Breast epithelium (tissue), 3 donors: ENCODE results near the gene SCAF1.

Source experiments
- POLR2A ChIP-seq: fragments of 450-650 bp; IDR thresholded peaks from one replicate; pipeline ENCODE4 v1.6.1; 2016; ENCODE audit warnings: antibody characterized with exemption, mild to moderate bottlenecking, moderate library complexity
- POLR2AphosphoS5 ChIP-seq, 3 donors: sonication (generic); formaldehyde crosslinking; IDR thresholded peaks; one replicate each; pipeline ENCODE4 v1.6.1; 2017; ENCODE audit warnings: antibody characterized with exemption in 3 of 3
- TF ChIP-seq, protein P1 (sequence below), 3 donors: fragments of 450-650 bp; IDR thresholded peaks; one replicate each; pipeline ENCODE4 v1.5.1; 2016 to 2017; ENCODE audit warnings: antibody characterized with exemption in 3 of 3, mild to moderate bottlenecking in 3 of 3, moderate library complexity in 3 of 3

DNA sequence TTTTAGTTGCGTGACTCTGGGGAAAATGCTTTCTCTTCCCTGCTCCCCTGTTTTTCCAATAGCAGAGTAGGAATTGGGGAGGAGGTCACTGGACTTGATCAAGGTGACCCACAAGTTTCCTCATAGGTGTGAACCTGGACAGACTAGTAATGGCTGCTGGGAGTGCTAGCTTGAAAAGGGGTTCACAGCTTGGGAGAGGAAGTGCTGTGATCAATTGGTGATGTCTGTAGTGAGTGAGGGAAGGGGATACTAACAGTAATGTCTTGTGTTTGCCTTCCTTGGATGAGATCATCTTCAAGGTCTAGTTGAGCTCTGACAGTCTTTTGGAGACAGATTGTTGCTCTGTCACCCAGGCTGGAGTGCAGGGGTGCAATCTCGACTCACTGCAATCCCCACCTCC, 25.5 kb downstream of the SCAF1 start:
- TF ChIP-seq, protein P1, sequence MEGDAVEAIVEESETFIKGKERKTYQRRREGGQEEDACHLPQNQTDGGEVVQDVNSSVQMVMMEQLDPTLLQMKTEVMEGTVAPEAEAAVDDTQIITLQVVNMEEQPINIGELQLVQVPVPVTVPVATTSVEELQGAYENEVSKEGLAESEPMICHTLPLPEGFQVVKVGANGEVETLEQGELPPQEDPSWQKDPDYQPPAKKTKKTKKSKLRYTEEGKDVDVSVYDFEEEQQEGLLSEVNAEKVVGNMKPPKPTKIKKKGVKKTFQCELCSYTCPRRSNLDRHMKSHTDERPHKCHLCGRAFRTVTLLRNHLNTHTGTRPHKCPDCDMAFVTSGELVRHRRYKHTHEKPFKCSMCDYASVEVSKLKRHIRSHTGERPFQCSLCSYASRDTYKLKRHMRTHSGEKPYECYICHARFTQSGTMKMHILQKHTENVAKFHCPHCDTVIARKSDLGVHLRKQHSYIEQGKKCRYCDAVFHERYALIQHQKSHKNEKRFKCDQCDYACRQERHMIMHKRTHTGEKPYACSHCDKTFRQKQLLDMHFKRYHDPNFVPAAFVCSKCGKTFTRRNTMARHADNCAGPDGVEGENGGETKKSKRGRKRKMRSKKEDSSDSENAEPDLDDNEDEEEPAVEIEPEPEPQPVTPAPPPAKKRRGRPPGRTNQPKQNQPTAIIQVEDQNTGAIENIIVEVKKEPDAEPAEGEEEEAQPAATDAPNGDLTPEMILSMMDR (IDR thresholded peaks at IDR 0.05) = no peak
- TF ChIP-seq POLR2A (no peak), POLR2AphosphoS5 (IDR thresholded peaks at IDR 0.05) (no peak)
